Keratinocyte (primary cell): Measurements from ENCODE around the gene NSDHL. TPM values are rescaled to one million over a fixed set of nuclear protein-coding genes. Genes with fewer than 3 reads are reported as not detected.

Experiments used
- DNase-seq: peaks from one replicate; pipeline ENCODE4 v3.0.0-alpha.2; 2011; ENCODE audit warnings: low read depth, missing footprints, low spot score
- FAIRE-seq: peaks from 2 replicates; lab custom pipeline; 2011; peaks lifted over from hg19 to GRCh38; lab: Jason Lieb, UNC
- H2AFZ ChIP-seq: 2 replicates; pipeline ENCODE4 v1.6.0; 2012; ENCODE audit warnings: low read length, control low read depth, inconsistent platforms; ENCODE audit not compliant: control insufficient read depth
- H3K27ac ChIP-seq: 2 replicates; pipeline ENCODE4 v1.5.1; 2011; ENCODE audit warnings: low read length; ENCODE audit not compliant: control insufficient read depth, insufficient read depth
- H3K27me3 ChIP-seq: 3 replicates; pipeline ENCODE4 v1.6.0; 2011; ENCODE audit warnings: low read length; ENCODE audit not compliant: control insufficient read depth, insufficient read depth; ENCODE audit errors: extremely low read depth
- H3K36me3 ChIP-seq, 2 experiments: 2 replicates in 1 of 2; 3 replicates in 1 of 2; pipeline ENCODE4 v1.5.1; 2011; ENCODE audit warnings: low read length in 2 of 2, mild to moderate bottlenecking in 1 of 2; ENCODE audit not compliant: control insufficient read depth in 2 of 2, insufficient read depth in 2 of 2; ENCODE audit errors: extremely low read depth in 1 of 2
- H3K4me1 ChIP-seq: 3 replicates; pipeline ENCODE4 v1.5.1; 2011; ENCODE audit warnings: low read length; ENCODE audit not compliant: control insufficient read depth, insufficient read depth; ENCODE audit errors: extremely low read depth
- H3K4me2 ChIP-seq: 3 replicates; pipeline ENCODE4 v1.6.0; 2011; ENCODE audit warnings: low read depth, low read length; ENCODE audit not compliant: control insufficient read depth, insufficient read depth; ENCODE audit errors: extremely low read depth
- H3K4me3 ChIP-seq, 3 experiments: fragments of 200-600 bp in 1 of 3; sonication (generic) in 1 of 3; 2 replicates in 2 of 3; 3 replicates in 1 of 3; pipeline ENCODE4 v1.5.1; 2011 to 2016; ENCODE audit warnings: low read length in 3 of 3, mild to moderate bottlenecking in 3 of 3, control low read depth in 2 of 3, inconsistent platforms in 1 of 3, low read depth in 1 of 3, mixed read lengths in 1 of 3, mixed run types in 1 of 3, moderate library complexity in 1 of 3; ENCODE audit not compliant: control insufficient read depth in 2 of 3, insufficient read depth in 2 of 3; ENCODE audit errors: extremely low read depth in 1 of 3
- H3K79me2 ChIP-seq: 2 replicates; pipeline ENCODE4 v1.6.0; 2012; ENCODE audit warnings: low read length; ENCODE audit not compliant: control insufficient read depth, insufficient read depth
- H3K9ac ChIP-seq: 3 replicates; pipeline ENCODE4 v1.6.0; 2011; ENCODE audit warnings: low read length; ENCODE audit not compliant: control insufficient read depth, insufficient read depth; ENCODE audit errors: extremely low read depth
- H3K9me1 ChIP-seq: 3 replicates; pipeline ENCODE4 v1.6.0; 2011; ENCODE audit warnings: low read length; ENCODE audit not compliant: control insufficient read depth, insufficient read depth; ENCODE audit errors: extremely low read depth
- H3K9me3 ChIP-seq: 2 replicates; pipeline ENCODE4 v1.5.1; 2012; ENCODE audit warnings: low read depth, low read length; ENCODE audit not compliant: control insufficient read depth
- H4K20me1 ChIP-seq: 3 replicates; pipeline ENCODE4 v1.6.0; 2011; ENCODE audit warnings: low read length; ENCODE audit not compliant: control insufficient read depth, insufficient read depth; ENCODE audit errors: extremely low read depth
- CTCF ChIP-seq, 3 experiments: IDR thresholded peaks in 1 of 3; conservative IDR thresholded peaks in 1 of 3; optimal IDR thresholded peaks in 1 of 3; 2 replicates in 2 of 3; 3 replicates in 1 of 3; pipeline versions ENCODE3 to v1.5.1; 2011; ENCODE audit warnings: low read length in 3 of 3, mild to moderate bottlenecking in 3 of 3, moderate library complexity in 2 of 3, control low read depth in 1 of 3, inconsistent platforms in 1 of 3; ENCODE audit not compliant: insufficient read depth in 2 of 3; ENCODE audit errors: extremely low read depth in 1 of 3
- EZH2 ChIP-seq: IDR thresholded peaks from one replicate; pipeline ENCODE4 v1.6.1; 2012; ENCODE audit warnings: inconsistent platforms, mild to moderate bottlenecking, low read length, moderate library complexity
- dilution Hi-C: fragments of 300-500 bp; cut with MboI; formaldehyde crosslinking; loops from one replicate; pipeline ENCODE4 v1.7.0; 2020; ENCODE audit warnings: low sequenced_read_pairs; ENCODE audit not compliant: extremely low pct_ligation_motif_present
- polyA plus RNA-seq, 5 experiments: library from polyadenylated mRNA; depleted of rRNA in 3 of 5; stranded (reverse) in 3 of 5; stranded (forward) in 1 of 5; unstranded in 1 of 5; fragments of >200 nt; gene quantifications; 1 replicate in 1 of 5; 2 replicates in 3 of 5; 3 replicates in 1 of 5; pipeline versions ENCODE4 v1.2.1 to v1.2.3, GENCODE V29; 2011 to 2012; ENCODE audit warnings: missing spikeins in 2 of 5, low read depth in 1 of 5, low replicate concordance in 1 of 5

NSDHL gene
- polyA plus RNA-seq, 1 donor (not counting 4 experiments of a cell fraction or from before 2014, with no cell fraction given): 79.0 TPM

GRCh38 chrX:152810403-152810802 is 20.5 kb upstream of the NSDHL start:
- Histone ChIP-seq H3K9me1 (no peaks in the 10 kb centered on the region), H3K27me3 (no peaks in the 10 kb centered on the region), H4K20me1 (no peaks in the 10 kb centered on the region), H3K36me3 (no peaks in the 10 kb centered on the region), H3K4me1 (no peaks in the 10 kb centered on the region), H3K4me3 (no peak overlapping the region), H2AFZ (no peak overlapping the region), H3K79me2 (no peaks in the 10 kb centered on the region), H3K4me2 (no peak overlapping the region), H3K9me3 (no peaks in the 10 kb centered on the region), H3K27ac (no peak overlapping the region), H3K9ac (no peak overlapping the region)
- no peak for DNase-seq
- TF ChIP-seq CTCF (optimal IDR thresholded peaks at IDR 0.05 in 1 of 3, IDR thresholded peaks at IDR 0.05 in 1 of 3, conservative IDR thresholded peaks at IDR 0.05 in 1 of 3; ENCODE audit: extremely low read depth in 1 of 3, insufficient read depth in 2 of 3, low read length in 3 of 3): no peak
- TF ChIP-seq EZH2: no peak
- dilution Hi-C loops: no loop called here
- no peak for FAIRE-seq

GRCh38 chrX:152813206-152813605 is 17.7 kb upstream of the NSDHL start:
- Histone ChIP-seq H3K4me2 (no peak overlapping the region), H3K27ac (no peak overlapping the region), H3K4me3 (no peak overlapping the region), H3K4me1 (no peaks in the 10 kb centered on the region), H3K9ac (no peak overlapping the region), H3K9me1 (no peaks in the 10 kb centered on the region), H4K20me1 (no peaks in the 10 kb centered on the region), H3K27me3 (no peaks in the 10 kb centered on the region), H3K36me3 (no peaks in the 10 kb centered on the region), H3K9me3 (no peaks in the 10 kb centered on the region), H2AFZ (no peak overlapping the region), H3K79me2 (no peaks in the 10 kb centered on the region)
- TF ChIP-seq CTCF (optimal IDR thresholded peaks at IDR 0.05 in 1 of 3, IDR thresholded peaks at IDR 0.05 in 1 of 3, conservative IDR thresholded peaks at IDR 0.05 in 1 of 3; ENCODE audit: extremely low read depth in 1 of 3, insufficient read depth in 2 of 3, low read length in 3 of 3) (no peak), EZH2 (no peak)
- dilution Hi-C loops: no loop called here
- DNase-seq (no peak), FAIRE-seq (no peak)
